ENCODE results near the gene MMP23B.
"Not testable (repeated sequence)": the region's sequence is repeated elsewhere in the genome, so short reads cannot be mapped to it uniquely, and the experiment has no call there.

- not testable (repeated sequence) for TF ChIP-seq CTCF, POLR2A, EP300, POLR2AphosphoS5 (IDR thresholded peaks at IDR 0.05)
These were observed 2.6 kb downstream of the MMP23B start for GRCh38 chr1:1634613-1635012.

All from stomach (tissue), 4 donors.